Tongue (tissue), 2 donors: ENCODE results near the gene MSL2. TPM values are rescaled to one million over a fixed set of nuclear protein-coding genes. Genes with fewer than 3 reads are reported as not detected.
A peak's percentile ranks its signal among the peaks of the same experiment; 100 is the strongest.
"Not testable (repeated sequence)": the region's sequence is repeated elsewhere in the genome, so short reads cannot be mapped to it uniquely, and the experiment has no call there.

Experiments
- DNase-seq: peaks from one replicate; pipeline ENCODE4 v3.0.0-alpha.2; 2015
- total RNA-seq: library from RNA; depleted of rRNA; stranded (reverse); fragments of >200 nt; gene quantifications from one replicate; pipeline ENCODE4 v1.2.3, GENCODE V29; 2014

MSL2 gene
- total RNA-seq, 1 donor from 2014 or later: 29.3 TPM

DNA sequence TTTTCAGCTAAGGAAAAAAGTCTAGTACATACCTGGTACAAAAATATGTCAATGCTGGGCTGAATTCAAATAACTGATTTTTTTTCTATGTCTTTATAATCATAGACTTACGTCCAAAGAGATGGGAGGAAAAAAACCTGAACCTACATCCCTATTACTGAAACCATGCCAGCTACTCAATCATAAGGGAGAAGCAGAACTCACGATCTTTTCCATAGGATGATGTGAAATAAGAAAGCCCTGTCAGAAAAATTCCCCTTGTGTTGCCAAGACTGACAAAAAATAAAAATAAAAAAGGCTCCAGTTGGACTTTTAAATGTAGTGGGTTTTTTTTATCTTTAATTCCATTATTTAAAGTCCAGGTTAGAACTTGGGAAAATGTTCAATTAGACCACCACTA lies 3.3 kb downstream of the MSL2 start:
- DNase-seq: peak; percentile 33

DNA sequence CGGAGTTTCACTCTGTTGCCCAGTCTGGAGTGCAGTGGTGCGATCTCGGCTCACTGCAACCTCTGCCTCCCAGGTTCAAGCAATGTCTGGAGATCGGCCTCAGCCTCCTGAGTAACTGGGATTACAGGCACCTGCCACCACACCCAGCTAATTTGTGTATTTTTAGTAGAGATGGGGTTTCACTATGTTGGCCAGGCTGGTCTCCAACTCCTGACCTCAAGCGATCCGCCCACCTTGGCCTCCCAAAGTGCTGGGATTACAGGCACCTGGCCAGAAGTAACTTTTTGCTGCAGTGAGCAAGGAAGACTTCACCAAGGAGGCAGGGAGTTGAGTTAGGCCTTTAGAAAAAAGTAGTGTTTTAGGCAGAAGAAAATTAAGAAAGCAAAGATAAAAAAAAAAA lies 3.9 kb downstream of the MSL2 start:
- DNase-seq: not testable (repeated sequence)

DNA sequence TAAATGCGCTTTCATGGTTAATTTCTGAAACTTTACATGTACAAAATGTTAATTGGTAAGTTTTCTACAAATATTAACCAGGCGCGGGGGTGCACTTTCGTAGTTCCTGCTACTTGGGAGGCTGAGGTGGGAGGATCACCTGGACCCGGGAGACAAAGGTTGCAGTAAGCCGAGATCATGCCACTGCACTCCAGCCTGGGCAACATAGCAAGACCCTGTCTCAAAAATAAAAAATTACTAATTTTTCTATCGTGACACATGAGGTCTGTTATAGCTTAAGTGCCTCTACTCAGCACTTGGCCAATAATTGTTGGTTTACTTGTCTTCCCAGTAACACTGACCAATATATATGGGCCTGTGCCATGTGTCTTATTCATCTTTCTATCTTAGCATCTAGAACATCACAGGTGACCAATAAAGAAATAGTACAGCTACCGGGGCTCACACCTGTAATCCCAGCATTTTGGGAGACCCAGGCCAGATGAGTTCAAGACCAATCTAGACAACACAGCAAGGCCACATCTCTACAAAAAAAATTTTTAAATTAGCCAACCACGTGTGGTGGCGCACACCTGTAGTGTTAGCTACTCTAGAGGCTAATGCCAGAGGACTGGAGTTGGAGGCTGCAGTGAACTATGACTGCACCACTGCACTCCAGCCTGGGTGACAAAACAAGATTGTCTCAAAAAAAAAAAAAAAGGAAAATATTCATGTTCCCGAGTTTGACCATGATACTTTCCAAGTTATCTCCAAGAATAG lies 6.1 kb downstream of the MSL2 start:
- no peak for DNase-seq

DNA sequence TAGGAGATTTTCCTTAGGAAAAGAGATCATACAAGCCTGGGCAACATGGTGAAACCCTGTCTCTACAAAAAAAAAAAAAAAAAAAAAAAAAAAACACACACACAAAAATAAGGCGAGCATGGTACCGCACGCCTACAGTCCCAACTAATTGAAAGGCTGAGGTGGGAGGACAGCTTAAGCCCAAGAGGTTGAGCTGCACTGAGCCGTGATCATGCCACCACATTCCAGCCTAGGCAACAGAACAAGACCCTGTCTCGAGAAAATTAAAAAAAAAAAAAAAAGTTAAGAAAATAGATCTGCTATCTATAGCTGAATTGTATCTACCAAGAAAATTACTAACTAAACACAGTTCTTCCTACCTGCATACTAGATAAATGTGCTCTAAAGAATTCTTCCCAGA lies 7.1 kb downstream of the MSL2 start:
- DNase-seq: no peak

DNA sequence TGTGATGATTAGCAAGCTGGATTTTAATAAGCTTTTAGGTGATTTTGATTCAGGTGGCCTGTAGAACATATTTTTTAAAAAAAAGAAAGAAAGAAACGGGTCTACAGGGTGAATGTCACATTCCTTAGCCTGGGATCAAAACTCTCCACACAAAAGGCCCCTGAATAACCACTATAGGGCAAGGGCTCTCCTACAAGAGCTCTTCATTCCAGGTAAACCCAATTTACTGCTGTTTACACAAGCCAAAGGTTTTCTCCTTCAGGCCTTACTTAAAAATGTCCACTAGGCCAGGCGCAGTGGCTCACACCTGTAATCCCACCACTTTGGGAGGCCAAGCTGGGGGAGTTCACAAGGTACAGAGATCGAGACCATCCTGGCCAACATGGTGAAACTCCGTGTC lies 8.3 kb downstream of the MSL2 start:
- no peak for DNase-seq

DNA sequence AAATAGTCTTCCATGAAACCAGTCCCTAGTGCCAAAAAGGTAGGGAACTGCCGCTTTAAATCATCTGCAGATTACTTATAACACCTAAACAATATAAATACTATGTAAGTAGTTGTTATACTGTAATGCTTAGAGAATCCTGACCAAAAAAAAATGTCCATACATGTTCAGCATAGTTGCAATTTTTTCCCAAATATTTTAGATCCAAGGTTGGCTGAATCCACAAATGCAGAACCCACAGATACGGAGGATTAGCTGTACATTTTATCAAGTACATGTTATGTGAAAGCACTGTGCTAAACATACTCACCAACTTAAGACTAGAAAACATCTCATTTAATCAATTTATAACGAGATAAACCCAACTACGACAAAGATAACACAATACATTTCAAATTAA lies 9.3 kb downstream of the MSL2 start:
- DNase-seq: no peak

DNA sequence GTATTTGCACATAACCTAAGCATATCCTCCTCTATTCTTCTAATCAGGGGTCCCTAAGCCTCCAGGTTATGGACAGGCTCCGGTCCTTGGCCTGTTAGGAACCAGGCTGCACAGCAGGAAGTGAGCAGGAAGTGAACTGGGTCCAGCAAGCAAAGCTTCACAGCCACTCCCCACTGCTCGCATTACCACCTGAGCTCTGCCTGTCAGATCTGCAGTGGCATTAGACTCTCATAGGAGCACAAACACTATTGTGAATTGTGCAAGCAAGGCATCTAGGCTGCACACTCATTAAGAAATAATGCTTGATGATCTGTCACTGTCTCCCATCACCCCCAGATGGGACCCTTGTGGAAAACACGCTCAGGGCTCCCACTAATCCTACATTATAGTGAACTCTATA lies 9.8 kb downstream of the MSL2 start:
- DNase-seq: no peak

DNA sequence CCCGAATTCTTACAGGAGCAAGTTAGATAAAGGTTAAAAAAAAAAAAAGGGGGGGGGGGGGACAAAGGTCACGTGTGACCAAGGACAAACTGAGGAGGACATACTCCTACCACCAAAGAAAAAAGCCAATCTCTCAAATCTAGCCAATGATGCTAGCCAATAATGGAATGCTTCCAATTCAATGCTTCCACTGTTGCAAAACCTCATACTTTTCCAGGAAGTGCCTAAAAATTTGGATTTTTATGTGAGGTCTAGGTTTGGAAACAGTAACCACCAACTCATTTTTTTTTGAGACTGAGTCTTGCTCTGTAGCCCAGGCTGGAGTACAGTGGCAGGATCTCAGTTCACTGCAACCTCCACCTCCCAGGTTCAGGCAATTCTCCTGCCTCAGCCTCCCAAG lies 11.4 kb downstream of the MSL2 start:
- no peak for DNase-seq

DNA sequence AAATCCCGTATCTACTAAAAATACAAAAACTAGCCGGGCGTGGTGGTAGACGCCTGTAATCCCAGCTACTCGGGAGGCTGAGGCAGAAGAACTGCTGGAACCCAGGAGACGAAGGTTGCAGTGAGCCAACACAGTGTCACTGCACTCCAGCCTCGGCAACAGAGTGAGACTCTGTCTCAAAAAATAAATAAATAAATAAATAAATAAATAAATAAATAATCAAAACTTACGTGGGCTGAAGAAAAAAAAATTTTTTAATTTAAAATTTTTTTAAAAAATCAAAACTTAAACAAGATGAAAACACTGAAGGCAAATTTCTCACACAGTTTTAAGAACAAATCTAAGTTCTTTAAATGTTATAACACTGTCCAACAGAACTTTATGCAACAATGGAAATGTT lies 14.4 kb downstream of the MSL2 start:
- DNase-seq: no peak

DNA sequence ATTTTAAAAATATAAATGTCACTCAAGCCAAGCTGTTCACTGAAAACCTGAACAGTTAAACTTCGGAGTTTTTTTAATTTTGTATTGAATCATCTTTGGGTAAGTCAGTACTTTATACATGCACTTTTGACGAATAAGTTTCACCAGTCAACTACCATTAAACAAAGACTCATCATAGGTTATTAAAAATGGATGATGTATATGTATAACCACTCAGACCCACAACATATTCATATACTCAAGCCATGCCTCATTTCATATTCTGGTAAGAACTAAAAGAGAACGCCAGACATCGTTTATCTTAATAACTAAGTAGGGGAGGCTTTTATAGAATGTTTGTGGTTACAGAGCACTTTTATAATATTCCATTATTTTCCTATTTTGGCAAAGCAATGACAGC lies 18.3 kb downstream of the MSL2 start:
- no peak for DNase-seq

DNA sequence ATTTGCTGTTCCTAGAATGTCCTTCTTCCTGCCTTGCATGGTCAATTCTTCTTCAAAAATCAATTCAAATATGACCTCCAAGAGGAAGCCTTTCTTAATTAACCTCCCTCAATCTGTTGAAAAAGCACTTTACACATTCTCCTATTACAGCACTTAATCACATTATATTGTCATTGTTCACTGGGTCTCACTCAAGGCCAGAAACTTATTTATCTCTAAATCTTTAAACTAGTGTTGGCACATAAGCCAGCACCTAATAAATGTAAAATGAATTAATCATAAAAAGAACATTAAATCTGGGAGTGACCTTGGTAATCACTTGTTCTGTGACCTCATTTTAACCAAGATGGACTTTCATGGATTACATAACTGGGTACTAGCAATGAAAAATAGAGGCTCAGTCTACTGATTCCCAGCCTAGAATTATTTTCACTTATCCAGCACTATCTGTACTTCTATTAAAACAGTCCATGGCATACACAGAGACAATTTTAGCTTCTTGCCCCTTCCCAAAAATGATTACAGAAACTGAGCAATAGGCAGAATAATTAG lies 22.1 kb downstream of the MSL2 start:
- DNase-seq: no peak

DNA sequence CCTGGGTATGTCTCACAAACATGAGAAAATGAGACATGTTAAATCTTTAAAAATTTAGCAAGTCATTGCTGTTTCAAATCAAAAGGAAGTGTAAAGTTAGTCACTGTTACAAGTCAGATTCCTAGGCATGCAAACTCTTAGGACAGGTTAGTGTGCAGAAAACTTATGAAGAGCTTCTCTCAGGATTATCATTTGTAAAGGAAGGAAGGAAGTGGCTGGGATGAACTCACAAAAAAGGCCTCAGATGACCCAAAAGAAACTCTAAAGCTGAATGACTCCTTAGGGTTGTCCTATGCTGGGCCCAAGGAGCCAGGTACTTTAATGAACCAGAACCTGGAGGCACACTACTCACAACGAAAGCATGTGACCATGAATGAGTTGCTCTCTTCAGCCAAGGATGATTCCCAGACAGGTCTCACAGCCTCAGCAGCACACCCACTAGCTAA lies 25.0 kb downstream of the MSL2 start:
- no peak for DNase-seq

DNA sequence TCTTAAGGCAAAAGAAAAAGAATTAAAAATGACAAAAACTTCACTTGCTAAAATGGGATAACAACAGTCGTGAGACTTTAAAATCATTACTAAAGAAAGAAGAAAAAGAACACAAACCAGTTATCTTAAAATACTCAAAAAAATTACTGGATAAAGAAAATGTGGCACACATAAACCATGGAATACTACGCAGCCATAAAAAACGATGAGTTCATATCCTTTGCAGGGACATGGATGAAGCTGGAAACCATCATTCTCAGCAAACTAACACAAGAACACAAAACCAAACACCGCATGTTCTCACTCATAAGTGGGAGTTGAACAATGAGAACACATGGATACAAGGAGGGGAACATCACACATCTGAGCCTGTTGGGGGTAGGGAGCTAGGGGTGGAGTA lies 27.9 kb downstream of the MSL2 start:
- DNase-seq: not testable (repeated sequence)

DNA sequence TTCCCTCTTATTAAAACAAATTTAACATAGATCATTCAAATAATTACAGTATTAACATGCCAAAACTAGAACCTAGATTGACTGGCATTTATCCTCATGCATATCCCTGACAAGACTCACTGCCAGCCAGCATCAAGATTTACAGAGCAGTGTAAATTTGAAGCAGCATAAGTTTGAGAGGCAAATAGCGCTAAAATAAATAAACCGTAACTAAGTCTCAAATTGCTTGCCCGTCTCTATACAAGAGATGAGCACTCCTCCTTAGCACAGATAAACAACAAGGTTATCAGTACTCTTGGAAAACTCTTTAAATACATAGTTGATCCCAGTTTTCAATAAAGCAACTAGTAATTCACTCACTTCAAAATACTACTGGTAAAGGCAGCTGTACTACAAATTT lies 29.6 kb downstream of the MSL2 start:
- peak; percentile 12 for DNase-seq

DNA sequence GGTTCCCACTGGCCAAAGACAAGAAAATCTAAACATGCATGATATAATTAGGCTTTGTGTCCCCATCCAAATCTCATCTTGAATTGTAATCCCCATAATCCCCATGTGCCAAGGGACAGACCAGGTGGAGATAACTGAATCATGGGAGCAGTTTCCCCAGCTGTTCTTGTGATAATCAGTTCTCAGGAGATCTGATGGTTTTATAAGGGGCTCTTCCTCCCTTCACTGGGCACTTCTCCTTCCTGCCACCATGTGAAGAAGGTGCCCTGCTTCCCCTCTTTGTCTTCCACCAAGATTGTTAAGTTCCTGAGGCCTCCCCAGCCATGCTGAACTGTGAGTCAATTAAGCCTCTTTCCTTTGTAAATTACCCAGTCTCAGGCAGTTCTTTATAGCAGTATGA lies 32.5 kb downstream of the MSL2 start:
- peak; percentile 37 for DNase-seq

DNA sequence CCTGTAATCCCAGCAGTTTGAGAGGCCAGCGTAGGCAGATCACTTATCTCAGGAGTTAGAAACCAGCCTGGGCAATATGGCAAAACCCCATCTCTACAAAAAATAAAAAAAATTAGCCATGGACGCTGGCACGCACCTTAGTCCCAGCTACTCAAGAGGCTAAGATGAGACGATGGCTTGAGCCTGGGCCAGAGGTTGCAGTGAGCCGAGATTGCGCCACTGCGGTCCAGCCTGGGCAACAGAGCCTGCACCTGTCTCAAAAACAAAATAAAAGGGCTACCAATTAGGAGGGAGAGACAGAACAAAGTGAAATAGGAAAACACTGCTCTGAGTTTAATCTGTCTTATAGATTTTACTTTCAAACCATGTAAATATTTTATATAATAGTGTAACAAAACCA lies 33.8 kb downstream of the MSL2 start:
- DNase-seq: no peak

DNA sequence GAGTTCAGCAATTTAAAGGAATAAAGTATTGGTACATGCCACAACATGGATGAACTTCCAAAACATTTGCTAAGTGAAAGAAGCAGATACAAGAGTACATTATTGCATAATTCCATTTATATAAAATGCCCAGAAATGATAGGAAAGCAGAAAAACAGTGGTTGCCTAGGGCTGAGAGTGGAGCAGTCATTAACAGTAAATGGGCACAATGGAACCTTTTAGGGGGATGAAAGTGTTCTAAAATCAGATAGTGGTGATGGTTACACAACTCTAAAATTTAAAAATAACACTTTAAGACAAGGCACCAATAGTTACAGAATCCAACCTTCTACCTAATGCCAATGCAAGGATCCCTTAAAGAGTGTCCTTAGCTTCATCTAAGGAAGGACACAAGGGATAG lies 34.6 kb downstream of the MSL2 start:
- DNase-seq: no peak

DNA sequence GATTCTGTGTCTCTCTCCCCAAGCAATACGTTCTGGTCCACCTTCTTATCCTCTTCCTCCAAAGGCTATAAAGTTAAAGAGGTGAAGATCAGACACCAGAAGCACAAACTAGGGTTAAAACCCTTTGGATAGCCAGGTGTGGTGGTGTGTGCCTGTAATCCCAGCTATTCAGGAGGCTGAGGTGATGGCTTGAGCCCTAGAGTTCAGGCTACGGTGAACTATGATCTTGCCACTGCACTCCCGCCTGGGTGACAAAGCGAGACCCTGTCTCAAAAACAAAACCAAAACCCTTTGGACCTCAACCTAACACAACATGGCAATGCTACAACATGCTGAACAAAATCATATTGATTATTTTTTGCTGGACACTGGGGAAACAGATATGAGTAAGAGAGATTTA lies 43.2 kb downstream of the MSL2 start:
- DNase-seq: no peak

DNA sequence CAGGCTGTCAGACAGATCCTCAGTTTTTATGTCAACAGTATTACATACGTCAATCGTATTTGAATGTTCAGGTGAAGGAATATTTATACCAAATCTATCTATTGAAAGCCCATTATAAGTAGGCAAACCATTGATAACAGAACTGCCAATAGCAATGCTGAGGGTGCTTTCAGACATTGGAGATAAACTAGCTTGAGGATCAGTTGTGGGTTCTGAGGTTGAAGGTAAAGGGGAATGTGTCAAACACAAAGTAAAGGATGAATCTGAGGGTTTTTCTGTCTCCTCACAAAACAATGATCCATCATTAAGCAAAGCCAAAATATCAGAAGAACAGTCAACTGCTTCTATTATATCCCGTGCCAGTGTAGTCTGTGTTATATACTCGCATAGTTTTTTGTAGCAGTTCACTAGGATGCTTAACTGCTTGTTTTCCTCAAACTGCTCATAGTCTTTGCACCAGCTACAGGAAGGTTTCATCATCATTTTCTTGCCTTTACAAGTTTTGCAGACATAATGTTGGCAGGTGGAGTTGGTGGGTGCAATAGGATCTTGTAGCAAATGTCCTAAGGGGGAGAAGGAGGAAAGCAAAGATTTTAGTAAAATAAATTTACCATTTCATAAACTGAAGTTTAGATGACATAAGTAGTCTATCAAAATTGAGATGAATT lies 43.8 kb downstream of the MSL2 start:
- DNase-seq: no peak

DNA sequence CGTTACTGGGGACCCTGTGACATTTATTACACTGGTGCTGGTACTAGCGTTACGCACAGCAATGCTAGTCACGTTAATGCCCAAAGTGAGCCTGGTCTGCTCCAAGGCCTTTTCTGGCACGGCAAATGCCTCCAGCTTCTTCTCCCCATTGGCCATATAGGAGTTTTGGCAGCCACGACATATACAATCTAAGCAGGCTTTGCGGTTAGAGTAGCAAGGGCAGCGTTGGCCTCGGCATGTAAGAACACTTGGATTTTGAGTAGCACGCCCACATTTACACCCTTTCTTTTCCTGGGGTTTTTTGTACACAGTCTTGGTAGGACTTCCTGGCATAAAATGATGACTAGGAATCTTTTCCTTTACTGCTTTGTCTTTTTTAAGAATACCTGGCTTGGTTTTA lies 44.9 kb downstream of the MSL2 start:
- DNase-seq: no peak

DNA sequence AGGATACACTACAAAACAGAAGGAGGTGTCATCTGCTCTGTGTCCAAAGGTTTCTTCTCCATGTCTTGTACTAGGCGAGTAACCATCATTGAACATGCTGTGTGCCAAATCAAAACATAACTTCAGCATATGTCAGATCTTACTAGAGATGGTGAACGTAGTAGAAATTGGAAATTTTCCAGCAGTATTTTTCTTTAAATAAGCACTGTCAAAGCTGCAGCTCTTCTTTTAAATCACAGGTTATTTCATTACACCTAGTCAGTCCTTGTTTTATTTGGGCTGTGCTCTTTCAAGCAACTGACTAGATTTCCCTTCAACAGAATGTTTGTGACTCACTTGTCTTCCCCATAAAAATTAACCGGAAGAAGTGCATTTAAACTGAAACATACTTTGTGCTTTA lies 46.5 kb downstream of the MSL2 start:
- DNase-seq: no peak

DNA sequence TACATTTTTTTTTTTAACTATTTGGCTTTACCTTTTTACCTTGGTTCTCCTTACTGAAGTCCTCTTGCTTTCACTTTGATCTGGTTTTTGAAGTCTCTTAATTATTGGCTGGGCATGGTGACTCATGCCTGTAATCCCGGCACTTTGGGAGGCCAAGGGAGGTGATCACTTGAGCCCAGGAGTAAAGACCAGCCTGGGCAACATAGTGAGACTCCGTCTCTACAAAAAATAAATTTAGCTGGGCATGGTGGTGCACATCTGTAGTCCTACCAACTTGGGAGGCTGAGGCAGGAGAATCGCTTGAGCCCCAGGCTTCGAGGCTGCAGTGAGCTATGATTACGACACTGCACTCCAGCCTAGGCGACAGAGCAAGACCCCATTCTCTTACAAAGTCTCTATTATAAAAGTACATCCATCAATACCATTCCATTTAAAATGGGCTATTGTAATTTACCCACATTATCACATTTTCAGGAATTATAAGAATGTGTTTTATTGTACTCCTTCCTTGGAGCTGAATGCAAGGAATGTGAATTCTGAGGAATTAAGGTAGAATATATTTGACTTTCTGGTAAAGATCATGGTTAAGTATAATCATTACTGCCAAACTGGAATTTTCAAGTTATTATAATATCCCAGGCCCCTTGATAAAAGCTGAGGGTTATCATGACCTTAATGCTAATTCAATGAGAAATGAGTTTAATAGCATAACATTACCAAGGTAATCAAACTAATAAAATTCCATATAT lies 49.0 kb downstream of the MSL2 start:
- no peak for DNase-seq

DNA sequence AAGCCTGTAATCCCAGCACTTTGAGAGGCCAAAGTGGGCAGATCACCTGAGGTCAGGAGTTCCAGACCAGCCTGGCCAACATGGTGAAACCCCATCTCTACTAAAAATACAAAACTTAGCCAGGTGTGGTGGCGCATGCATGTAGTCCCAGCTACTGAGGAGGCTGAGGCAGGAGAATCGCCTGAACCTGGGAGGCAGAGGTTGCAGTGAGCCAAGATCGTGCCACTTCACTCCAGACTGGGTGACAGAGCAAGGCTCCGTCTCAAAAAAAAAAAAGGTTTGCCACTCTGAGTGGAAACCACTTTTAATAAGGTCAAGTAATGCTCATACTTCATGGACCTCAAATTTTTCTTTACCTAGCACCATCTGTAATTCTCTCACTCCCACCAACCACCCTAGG lies 51.7 kb downstream of the MSL2 start:
- not testable (repeated sequence) for DNase-seq
